ENCODE data around the gene WBP1.
"Not testable (repeated sequence)": the region's sequence is repeated elsewhere in the genome, so short reads cannot be mapped to it uniquely, and the experiment has no call there.

The WBP1 gene

GRCh38 chr2:74458132-74458937 lies at the start of gene WBP1:
Gene WBP1 (plus strand): TSS chr2:74458438. CDS start chr2:74458603, 165 bp downstream.
- peak; percentile 99 for DNase-seq (ENCODE audit: low spot score)

GRCh38 chr2:74413001-74413698 lies 45.1 kb upstream of the WBP1 start:
- DNase-seq (ENCODE audit: low spot score): no peak

- no peak for DNase-seq (ENCODE audit: low spot score)
Measured at GRCh38 chr2:74414441-74414840, 43.8 kb upstream of the WBP1 start.

GRCh38 chr2:74414881-74415761 lies 43.1 kb upstream of the WBP1 start:
- DNase-seq (ENCODE audit: low spot score): peak; percentile 78

- no peak for DNase-seq (ENCODE audit: low spot score)
Measured at GRCh38 chr2:74415762-74416395, 42.4 kb upstream of the WBP1 start.

GRCh38 chr2:74416778-74417177 lies 41.5 kb upstream of the WBP1 start:
- no peak for DNase-seq (ENCODE audit: low spot score)

- no peak for DNase-seq (ENCODE audit: low spot score)
Measured at GRCh38 chr2:74417197-74417596, 41.0 kb upstream of the WBP1 start.

GRCh38 chr2:74417763-74418162 lies 40.5 kb upstream of the WBP1 start:
- no peak for DNase-seq (ENCODE audit: low spot score)

GRCh38 chr2:74418312-74418711 lies 39.9 kb upstream of the WBP1 start:
- DNase-seq (ENCODE audit: low spot score): no peak

- DNase-seq (ENCODE audit: low spot score): no peak
Measured at GRCh38 chr2:74419345-74419744, 38.9 kb upstream of the WBP1 start.

- no peak for DNase-seq (ENCODE audit: low spot score)
Measured at GRCh38 chr2:74420006-74420405, 38.2 kb upstream of the WBP1 start.

- DNase-seq (ENCODE audit: low spot score): not testable (repeated sequence)
Measured at GRCh38 chr2:74420443-74421103, 37.7 kb upstream of the WBP1 start.

GRCh38 chr2:74421221-74421870 lies 36.9 kb upstream of the WBP1 start, which contains the start of the genes C2orf81 and WDR54:
Gene C2orf81 (minus strand): TSS chr2:74421619. CDS start chr2:74421560, 59 bp downstream.
Gene WDR54 (plus strand): TSS chr2:74421730. CDS start chr2:74422154, 424 bp downstream.
- peak; percentile 97 for DNase-seq (ENCODE audit: low spot score)

GRCh38 chr2:74423231-74424095 lies 34.8 kb upstream of the WBP1 start:
- DNase-seq (ENCODE audit: low spot score): no peak

- no peak for DNase-seq (ENCODE audit: low spot score)
Measured at GRCh38 chr2:74424139-74424992, 33.9 kb upstream of the WBP1 start.

GRCh38 chr2:74424995-74425406 lies 33.2 kb upstream of the WBP1 start:
- DNase-seq (ENCODE audit: low spot score): no peak

- no peak for DNase-seq (ENCODE audit: low spot score)
Measured at GRCh38 chr2:74425523-74425922, 32.7 kb upstream of the WBP1 start.

- no peak for DNase-seq (ENCODE audit: low spot score)
Measured at GRCh38 chr2:74426181-74426758, 32.0 kb upstream of the WBP1 start.

Measured in AG08396 (cell line).